ENCODE results near the gene GSG1. TPM values are rescaled to one million over a fixed set of nuclear protein-coding genes. Genes with fewer than 3 reads are reported as not detected.
A peak's percentile ranks its signal among the peaks of the same experiment; 100 is the strongest.

The GSG1 gene
- total and polyA plus RNA-seq, 2 of the 8 experiments (the other 6 are each of a cell fraction or from before 2014, with no cell fraction given) = 0.89 to 1.4 TPM

GRCh38 chr12:13079440-13079906, 24.0 kb downstream of the GSG1 start:
- no peak overlapping the region for H4K8ac ChIP-seq (ENCODE audit: extremely low read depth, insufficient read depth, low read length)
- no peak overlapping the region; the same call in 1 of the 2 replicates for H2BK20ac ChIP-seq (ENCODE audit: low read length)
- H3K9me3 ChIP-seq (ENCODE audit: insufficient read depth in 2 of 2, low read depth in 1 of 2, low read length in 1 of 2) = no peaks in the 10 kb centered on the region
- H3K79me1 ChIP-seq (ENCODE audit: low read depth, low read length) = no peaks in the 10 kb centered on the region
- DNase-seq (ENCODE audit: low read depth in 1 of 2, low spot score in 2 of 2) (peak in 1 of 2 experiments; percentile 19), FAIRE-seq (peak; percentile 83)
- no peaks in the 10 kb centered on the region for H3K27me3 ChIP-seq (replicated peaks in 1 of 4; ENCODE audit: control insufficient read depth in 3 of 4, extremely low read depth in 1 of 4, insufficient read depth in 3 of 4, low read length in 3 of 4)
- TF ChIP-seq RBBP5 (IDR thresholded peaks at IDR 0.05; ENCODE audit: borderline replicate concordance, low read depth, low read length) = no peak
- peak; percentile 99 for TF ChIP-seq TEAD4 (IDR thresholded peaks at IDR 0.05; ENCODE audit: low read depth, low read length)
- peak; percentile 50 to 68 for TF ChIP-seq RAD21 (IDR thresholded peaks at IDR 0.05 in 1 of 2, conservative IDR thresholded peaks at IDR 0.05 in 1 of 2; ENCODE audit: low read depth in 2 of 2, low read length in 2 of 2)
- no peak for TF ChIP-seq GABPA (IDR thresholded peaks at IDR 0.05; ENCODE audit: borderline replicate concordance, insufficient read depth, low read length)
- peak; percentile 34 to 85 (median 72) for TF ChIP-seq CTCF (IDR thresholded peaks at IDR 0.05; ENCODE audit: control extremely low read depth in 1 of 3, insufficient read depth in 1 of 3, low read depth in 1 of 3, low read length in 3 of 3)
- POLR2A ChIA-PET (ENCODE audit: partially characterized antibody) = interaction anchor here (0.7 to 1.9 kb wide), 4 partner anchors 9 to 265 kb away, joined by 3 to 13 read pairs (median 3); no protein-coding TSS in a partner anchor
- H3K56ac ChIP-seq (replicated peaks; ENCODE audit: insufficient read length, low read depth, low read length) = no peak overlapping the region
- no peak overlapping the region for H3K27ac ChIP-seq (ENCODE audit: low read depth, low read length)
- peak overlapping the region; percentile 48; the same call in 1 of the 2 replicates for H3K18ac ChIP-seq (ENCODE audit: extremely low read depth, low read length)
- peak overlapping the region; percentile 46; the same call in 1 of the 2 replicates for H2BK15ac ChIP-seq (ENCODE audit: low read length)
- no peaks in the 10 kb centered on the region for H3K23me2 ChIP-seq (ENCODE audit: low read depth, low read length)
- H2BK120ac ChIP-seq (replicated peaks; ENCODE audit: low read depth, low read length) = no peak overlapping the region
- no peak overlapping the region for H2BK12ac ChIP-seq (ENCODE audit: low read depth, low read length)
- H2AFZ ChIP-seq (ENCODE audit: low read length) = no peak overlapping the region
- H4K91ac ChIP-seq (replicated peaks; ENCODE audit: insufficient read length, low read length) = no peak overlapping the region
- H4K5ac ChIP-seq (ENCODE audit: insufficient read length, low read depth, low read length) = no peak overlapping the region
- no peak overlapping the region for H3K4me3 ChIP-seq (ENCODE audit: extremely low read depth in 1 of 4, insufficient read depth in 2 of 4, low read depth in 3 of 4, low read length in 4 of 4)
- H3K4ac ChIP-seq (replicated peaks; ENCODE audit: insufficient read length, low read depth, low read length) = no peak overlapping the region
- H3K9ac ChIP-seq (replicated peaks in 1 of 4; ENCODE audit: extremely low read depth in 1 of 4, low read depth in 3 of 4, low read length in 3 of 4) = no peak overlapping the region
- H3K4me1 ChIP-seq (replicated peaks in 1 of 4; ENCODE audit: control insufficient read depth in 3 of 4, insufficient read depth in 4 of 4, low read length in 3 of 4) = peaks cover 0 to 5% (median 2%) of the 10 kb centered on the region in 4 experiments; a peak in 3 of 7 replicates
- no peak overlapping the region for H3K14ac ChIP-seq (ENCODE audit: insufficient read length)
- no peak overlapping the region for H3K23ac ChIP-seq (ENCODE audit: insufficient read length)
- no peak overlapping the region; the same call in 1 of the 2 replicates for H2BK5ac ChIP-seq (ENCODE audit: low read depth, low read length)
- peaks cover 0 to 36% (median 12%) of the 10 kb centered on the region in 4 experiments; a peak in 7 of 8 replicates for H3K36me3 ChIP-seq (ENCODE audit: control insufficient read depth in 2 of 4, insufficient read depth in 4 of 4, low read length in 3 of 4)
- no peak overlapping the region for H3K4me2 ChIP-seq (ENCODE audit: insufficient read depth in 1 of 2, low read depth in 2 of 2, low read length in 2 of 2)
- 66% methylated on average over 8 of the region's 8 CpGs; no CpG with 5 or more reads in 1 of the 2 experiments for WGBS, 2 experiments (ENCODE audit: extremely low coverage in 1 of 2, insufficient coverage in 1 of 2, insufficient read length in 1 of 2, insufficient replicate concordance in 2 of 2, low coverage in 1 of 2, low lambda C conversion rate in 2 of 2, missing lambda C conversion rate in 1 of 2)
- no peaks in the 10 kb centered on the region for H3K79me2 ChIP-seq (ENCODE audit: control insufficient read depth in 1 of 2, insufficient read depth in 2 of 2, low read length in 2 of 2)
- H2AK5ac ChIP-seq (ENCODE audit: low read depth, low read length) = no peak overlapping the region
- no peaks in the 10 kb centered on the region for H4K20me1 ChIP-seq (replicated peaks in 1 of 2; ENCODE audit: control insufficient read depth in 1 of 2, insufficient read depth in 2 of 2, low read length in 2 of 2)
- CTCF ChIA-PET (ENCODE audit: partially characterized antibody) = interaction anchor here (0.5 to 2.4 kb wide), 41 partner anchors 8 to 1106 kb away, joined by 3 to 18 read pairs (median 3); no protein-coding TSS in a partner anchor

Data from H1 (cell line).